CD4-positive, alpha-beta T cell treated with Interleukin-17A for 4 hours (primary cell): ENCODE data around the gene KRT27.
"Not testable (repeated sequence)": the region's sequence is repeated elsewhere in the genome, so short reads cannot be mapped to it uniquely, and the experiment has no call there.

Experiments
- DNase-seq: peaks from one replicate; pipeline ENCODE4 v3.0.0-alpha.2; 2020; ENCODE audit warnings: mixed read lengths

The KRT27 gene

GRCh38 chr17:40753804-40754203, 28.5 kb downstream of the KRT27 start:
- no peak for DNase-seq

- no peak for DNase-seq
Observed at GRCh38 chr17:40751065-40751464, 31.3 kb downstream of the KRT27 start.

- no peak for DNase-seq
Observed at GRCh38 chr17:40750391-40750790, 32.0 kb downstream of the KRT27 start.

GRCh38 chr17:40748666-40749065, 33.7 kb downstream of the KRT27 start:
- DNase-seq: not testable (repeated sequence)

GRCh38 chr17:40738553-40738952, 43.8 kb downstream of the KRT27 start:
- DNase-seq: no peak

GRCh38 chr17:40735016-40735415, 47.3 kb downstream of the KRT27 start:
- DNase-seq: no peak

- DNase-seq: no peak
Observed at GRCh38 chr17:40734018-40734417, 48.3 kb downstream of the KRT27 start.

GRCh38 chr17:40730970-40731369, 51.4 kb downstream of the KRT27 start:
- no peak for DNase-seq

GRCh38 chr17:40727447-40728231, 54.7 kb downstream of the KRT27 start:
- no peak for DNase-seq

GRCh38 chr17:40726919-40727318, 55.4 kb downstream of the KRT27 start:
- no peak for DNase-seq
